Measurements from ENCODE around the gene IL4R.
"Not testable (repeated sequence)": the region's sequence is repeated elsewhere in the genome, so short reads cannot be mapped to it uniquely, and the experiment has no call there.

IL4R gene

DNA sequence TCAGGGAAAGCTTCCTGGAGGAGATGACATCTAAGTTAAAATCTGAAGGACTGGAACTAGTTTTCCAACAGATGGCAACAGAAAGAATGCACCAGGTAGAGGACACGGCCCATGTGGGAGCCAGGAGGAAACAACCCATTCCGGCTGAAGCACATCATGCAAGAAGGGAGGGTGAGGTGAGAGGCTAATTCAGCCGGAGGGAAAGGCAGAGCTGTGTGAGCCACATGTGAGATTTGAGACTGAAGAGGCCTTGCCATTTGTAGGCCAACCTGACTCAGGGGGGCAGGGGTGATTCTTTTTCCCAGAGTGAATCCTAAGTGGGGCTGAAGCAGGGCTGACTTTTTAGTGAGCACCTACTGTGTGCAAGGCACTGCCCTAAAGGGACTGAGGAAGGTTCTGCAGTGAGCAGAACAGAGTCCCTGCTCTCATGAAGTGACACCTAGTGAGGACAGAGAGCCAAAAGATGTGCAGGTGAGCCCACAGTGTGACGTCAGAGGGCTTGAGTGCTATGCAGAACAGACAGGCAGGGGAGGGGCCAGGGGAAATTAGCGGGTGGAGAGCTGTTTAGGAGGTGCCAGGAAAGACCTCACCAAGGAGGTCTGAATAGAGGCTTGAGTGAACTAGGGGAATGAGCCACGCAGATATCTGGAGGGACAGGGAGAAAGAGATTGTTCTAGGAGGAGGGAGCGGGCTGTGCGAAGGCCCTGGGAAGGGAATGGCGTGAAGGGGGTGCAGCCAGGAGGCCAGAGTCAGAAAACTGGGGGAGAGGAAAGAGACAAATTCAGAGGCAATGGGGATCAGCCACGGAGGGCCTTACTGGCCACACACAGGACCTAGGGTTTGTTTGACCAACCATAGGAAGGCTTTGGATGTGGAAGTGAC is 68.4 kb downstream of the IL4R start:
- no peak for DNase-seq

DNA sequence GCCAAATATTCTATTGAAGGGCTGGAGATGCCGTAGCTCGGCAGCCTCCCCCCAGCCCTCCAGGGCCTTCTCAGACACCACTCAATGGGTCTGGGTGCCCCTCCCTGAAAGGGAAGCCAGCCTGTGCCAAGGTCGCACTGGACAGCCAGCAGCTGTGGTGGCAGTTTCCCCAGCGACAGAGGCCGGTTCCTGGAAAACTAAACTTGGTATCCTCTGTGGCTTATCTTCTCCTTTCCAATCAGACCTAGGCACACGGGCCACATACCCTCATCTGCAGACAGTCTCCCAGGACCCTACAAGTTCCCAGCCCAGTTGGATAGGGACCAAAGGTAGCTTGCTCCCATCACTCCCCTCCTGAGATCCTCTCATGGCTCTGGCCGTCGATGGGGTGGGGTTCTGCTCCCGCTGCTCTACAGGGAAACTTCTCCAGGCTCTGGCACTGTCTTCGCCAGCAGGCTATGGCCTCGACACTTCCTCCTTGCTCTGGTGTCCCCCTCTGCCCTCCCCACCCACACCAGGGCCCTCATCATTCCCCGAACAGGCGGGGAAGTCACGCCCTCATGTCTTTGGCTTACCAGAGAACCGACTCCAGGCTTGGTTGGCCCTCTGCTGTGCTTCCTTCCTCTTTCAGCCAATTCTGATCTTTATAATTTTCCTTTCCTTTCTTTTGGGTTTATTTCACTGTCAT is 69.9 kb downstream of the IL4R start:
- DNase-seq, result peak in 1 of 2 donors; percentile 9

DNA sequence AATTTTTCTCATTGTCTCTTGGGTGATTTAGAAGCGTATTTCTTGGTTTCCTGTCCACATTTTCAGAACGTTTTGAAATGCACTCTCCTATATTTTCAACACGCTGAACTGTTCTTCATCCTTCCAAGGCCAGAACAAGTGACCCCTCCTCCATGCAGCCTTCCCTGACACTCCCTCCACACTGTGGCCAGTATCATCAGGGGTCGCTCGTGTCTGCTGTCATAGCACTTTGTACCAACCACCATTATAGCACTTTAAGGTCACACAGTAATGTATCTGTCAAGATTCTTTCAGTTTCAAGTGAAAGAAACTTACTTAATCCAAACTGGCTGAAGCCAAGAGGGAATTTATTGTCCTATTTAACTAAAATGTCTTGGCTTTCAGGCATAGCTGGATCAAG is 70.7 kb downstream of the IL4R start:
- DNase-seq, result no peak

DNA sequence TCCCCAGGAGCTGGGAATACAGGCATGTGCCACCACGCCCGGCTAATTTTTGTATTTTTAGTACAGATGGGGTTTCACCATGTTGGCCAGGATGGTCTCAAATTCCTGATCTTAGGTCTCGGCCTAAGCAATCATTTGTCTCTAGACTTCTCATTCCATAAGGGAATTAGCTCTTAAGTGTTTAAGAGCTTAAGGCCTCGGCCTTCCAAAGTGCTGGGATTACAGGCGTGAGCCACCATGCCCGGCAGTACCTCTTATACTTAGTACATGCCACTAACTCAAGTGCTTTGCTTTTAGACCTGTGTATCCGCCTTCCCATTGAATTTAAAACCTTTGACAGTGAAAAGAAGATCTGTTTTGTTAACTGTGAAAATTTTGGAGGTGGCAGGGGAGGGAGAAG is 71.6 kb downstream of the IL4R start:
- no peak for DNase-seq

DNA sequence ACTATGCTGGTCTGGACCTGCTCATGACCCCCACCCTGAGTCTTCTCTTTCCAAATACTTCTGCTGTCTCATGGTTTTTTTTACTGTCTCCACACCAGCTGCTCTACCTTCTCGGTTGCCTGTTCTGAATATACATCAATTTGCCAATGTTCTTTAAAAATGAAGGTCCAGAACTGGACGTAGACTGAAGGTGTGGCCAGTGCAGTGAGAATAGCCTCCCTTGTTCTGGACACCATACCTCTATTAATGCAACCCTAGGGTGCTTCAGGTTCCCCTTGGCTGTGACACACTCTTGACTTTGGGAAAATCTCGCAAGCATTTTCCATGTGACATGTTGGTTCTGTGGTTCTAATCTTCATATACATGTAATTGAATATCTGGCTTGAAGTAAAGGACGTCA is 72.9 kb downstream of the IL4R start:
- DNase-seq, result no peak

DNA sequence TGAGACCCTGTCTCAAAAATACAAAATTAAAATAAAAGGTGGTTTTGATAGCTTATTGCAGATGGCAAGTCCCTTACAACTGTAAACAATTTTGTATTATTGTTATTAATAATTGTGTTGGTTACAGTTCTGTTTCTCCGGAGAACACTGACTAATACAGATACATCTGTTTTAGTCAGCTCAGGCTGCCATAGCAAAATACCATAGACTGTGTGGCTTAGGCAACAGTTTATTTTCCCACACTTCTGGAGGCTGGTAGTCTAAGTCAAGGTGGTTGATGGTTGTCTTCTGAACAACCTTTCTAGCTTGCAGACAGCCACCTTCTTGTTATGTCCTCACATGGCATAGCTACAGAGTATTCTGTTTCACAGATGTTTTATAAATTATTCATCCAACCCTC is 74.0 kb downstream of the IL4R start:
- DNase-seq, result no peak

DNA sequence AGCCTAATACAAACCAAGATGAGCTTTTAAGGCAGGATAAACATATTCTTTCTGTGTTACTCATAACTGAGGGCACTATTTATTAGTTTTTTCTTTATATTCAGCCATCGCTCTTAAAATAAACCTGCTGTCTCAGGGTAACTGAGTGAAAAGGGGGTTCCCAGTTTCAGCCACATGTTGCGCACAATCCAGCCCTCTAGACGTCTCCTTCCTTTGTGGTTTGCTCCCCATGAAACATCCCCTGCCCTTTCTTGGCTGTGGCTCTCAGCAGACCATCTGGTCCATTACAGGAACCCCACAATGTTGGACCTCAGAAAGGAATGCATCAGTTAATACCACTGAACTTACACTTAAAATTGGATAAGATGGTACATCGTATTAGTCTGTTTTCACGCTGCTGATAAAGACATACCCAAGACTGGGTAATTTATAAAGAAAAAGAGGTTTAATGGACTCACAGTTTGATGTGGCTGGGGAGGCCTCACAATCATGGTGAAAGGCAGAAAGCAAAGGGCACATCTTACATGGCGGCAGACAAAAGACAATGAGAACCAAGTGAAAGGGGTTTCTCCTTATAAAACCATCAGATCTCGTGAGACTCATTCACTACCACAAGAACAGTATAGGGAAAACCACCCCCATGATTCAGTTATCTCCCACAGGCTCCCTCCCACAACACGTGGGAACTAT is 75.6 kb downstream of the IL4R start:
- no peak for DNase-seq

DNA sequence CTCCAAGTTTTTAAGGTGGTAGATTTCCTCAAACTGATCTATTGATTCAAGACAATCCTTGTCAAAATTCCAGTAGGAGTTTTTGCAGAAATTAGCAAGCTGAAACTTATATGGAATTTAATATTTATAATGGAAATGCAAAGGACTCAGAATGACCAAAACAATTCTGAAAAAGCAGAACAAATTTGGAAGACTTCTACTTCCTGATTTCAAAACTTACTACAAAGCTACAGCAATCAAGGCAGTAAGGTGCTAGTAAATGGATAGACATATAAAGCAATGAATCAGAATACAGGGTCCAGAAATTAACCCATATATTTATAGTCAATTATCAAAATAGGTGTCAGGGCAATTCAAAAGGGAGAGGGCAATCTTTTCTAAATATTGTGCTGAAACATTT is 76.4 kb downstream of the IL4R start:
- DNase-seq, result no peak

DNA sequence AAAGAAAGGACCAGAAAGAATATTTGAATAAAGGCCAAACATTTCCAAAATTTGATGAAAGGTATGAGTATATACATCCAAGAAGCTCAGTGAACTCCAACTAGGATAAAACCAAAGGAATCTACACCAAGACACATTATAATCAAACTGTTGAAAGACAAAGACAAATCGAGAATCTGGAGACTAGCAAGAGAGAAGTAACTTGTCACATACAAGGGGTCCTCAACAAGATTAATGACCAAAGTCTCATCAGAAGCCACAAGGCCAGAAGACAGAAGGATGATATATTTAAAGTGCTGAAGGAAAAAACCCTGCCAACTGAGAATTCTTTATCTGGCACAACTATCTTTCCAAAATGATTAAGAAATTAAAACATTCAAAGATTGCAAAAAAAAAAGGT is 78.9 kb downstream of the IL4R start:
- DNase-seq, result no peak

DNA sequence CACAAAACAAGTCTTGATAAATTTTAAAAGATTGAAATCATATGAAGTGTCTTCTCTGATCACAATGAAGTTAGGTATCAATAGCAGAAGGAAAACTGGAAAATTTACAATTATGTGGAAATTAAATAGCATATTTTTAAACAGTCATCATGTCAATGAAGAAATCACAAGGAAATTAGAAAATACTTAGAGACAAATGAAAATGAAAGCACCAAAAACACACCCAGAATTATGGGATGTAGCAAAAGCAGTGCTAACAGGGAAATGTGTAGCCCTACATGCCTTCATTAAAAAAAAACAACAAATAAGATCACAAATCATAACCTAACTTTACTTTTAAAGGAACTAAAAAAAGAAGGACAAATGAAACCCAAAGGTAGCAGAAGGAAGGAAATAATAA is 80.7 kb downstream of the IL4R start:
- no peak for DNase-seq

DNA sequence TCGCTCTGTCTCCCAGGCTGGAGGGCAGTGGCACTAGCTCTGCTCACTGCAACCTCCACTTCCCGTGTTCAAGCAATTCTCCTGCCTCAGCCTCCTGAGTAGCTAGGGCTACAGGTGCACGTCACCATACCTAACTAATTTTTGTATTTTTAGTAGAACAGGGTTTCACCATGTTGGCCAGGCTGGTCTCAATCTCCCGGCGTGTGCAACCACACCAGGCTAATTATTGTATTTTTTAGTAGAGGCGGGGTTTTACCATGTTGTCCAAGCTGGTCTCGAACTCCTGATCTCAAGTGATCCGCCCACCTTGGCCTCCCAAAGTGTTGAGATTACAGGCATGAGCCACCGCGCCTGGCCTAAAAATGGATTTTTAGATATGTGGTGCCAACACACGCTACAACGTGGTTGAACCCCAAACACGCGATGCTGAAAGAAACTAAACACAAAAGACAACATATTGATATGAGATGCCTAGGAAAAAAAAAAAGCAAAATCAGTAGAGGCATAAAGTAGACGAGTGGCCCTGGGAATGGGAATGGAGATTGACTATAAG is 84.6 kb downstream of the IL4R start:
- DNase-seq, result not testable (repeated sequence)

DNA sequence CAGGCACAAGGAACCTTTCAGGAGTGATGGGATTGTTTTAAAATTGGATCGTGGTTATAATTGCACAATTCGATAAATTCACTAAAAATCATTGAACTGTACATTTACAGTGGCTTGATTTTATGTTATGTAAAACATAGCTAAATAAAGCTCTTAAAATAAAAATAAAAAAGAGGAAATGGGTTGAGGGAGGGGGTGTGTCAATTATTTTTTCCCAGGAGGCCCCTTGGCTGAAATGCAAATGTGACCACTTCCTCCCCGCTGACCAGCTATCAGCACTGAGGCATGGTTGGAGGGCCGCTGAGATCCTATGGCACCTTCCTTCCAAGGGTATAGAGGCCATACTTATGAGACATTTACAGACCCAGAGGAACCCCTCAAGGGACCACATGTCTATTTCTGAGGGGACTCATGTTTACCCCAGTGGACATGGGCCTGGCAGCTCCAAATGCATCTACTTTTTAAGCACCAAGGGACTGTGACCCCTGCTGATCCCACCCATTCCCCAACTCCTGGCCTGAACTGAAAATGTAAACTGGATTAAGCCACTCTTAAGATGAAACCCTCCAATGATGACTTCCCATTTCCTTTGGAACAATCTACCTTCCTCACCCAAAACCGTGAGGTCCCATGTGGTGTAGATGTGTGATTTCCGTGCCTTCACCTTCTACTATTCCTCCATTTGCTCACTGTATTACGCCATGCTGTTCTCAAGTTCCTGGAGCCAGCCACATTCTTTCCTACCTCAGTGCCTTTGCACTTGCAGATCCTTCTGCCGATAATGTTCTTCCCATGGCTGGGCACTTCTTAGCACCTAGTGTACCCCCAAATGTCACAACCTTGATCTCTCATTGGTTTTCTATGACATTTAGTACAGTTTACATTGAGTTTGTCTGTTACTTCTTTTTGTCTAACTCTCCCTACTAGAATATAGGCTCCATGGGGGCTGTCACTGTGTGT is 85.4 kb downstream of the IL4R start:
- DNase-seq, result no peak

DNA sequence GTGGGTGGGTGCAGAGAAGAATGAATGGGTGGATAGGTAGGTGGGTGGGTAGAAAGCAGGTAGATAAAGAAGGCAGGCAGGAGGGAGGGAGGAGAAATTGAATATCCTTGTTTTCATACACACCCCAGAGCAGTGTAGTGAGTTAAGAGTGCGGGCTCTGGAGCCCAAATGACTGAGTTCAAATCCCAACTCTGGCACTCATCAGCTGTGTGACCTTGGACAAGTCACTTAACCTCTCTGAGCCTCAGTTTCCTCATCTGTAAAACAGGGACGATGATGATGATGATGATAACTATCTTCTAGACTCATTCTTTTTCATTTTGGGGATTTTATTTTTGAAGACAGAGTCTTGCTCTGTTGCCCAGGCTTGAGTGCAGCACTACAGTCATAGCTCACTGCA is 86.2 kb downstream of the IL4R start:
- no peak for DNase-seq

DNA sequence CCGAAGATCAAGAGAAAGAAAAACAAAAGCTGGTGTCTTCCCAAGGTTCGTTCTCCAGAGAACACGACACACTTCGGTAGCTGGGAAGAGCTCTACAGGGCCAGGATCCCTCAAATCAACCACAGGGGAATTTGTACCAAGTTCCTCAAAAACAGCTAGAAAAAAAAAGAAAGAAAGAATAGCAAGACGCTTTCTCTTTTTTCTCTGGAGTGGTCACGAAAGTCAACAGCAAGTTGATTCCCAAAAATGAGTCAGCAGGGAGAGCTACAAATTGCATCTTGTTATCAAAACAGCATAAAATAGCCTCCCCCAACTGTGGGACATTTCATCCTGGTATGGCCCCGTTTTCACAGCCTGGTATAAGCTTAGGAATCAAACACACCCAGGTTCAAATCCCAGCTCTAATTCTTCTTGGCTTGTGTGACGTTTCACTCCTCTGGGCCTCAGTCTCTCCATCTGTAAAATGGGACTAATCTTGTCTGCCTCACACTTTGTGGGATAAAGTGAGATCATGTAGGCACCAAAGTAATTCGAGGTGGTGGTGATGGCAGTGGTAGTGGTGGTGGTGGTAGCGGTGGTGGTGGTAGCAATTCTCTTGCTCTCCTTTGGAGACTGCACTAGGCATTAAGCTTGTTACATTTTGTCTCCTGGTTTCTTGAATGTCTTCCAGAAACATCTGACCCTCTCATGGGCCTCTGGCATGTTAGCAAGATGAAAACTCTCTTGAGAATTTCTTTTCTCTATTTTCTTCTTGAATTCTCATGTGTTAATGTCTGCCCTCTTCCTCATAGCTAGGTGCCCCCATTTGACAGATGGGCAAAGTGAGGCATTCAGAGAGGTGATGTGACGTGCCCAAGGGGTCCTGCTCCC is 87.2 kb downstream of the IL4R start:
- peak in 1 of 2 donors; percentile 1 for DNase-seq

DNA sequence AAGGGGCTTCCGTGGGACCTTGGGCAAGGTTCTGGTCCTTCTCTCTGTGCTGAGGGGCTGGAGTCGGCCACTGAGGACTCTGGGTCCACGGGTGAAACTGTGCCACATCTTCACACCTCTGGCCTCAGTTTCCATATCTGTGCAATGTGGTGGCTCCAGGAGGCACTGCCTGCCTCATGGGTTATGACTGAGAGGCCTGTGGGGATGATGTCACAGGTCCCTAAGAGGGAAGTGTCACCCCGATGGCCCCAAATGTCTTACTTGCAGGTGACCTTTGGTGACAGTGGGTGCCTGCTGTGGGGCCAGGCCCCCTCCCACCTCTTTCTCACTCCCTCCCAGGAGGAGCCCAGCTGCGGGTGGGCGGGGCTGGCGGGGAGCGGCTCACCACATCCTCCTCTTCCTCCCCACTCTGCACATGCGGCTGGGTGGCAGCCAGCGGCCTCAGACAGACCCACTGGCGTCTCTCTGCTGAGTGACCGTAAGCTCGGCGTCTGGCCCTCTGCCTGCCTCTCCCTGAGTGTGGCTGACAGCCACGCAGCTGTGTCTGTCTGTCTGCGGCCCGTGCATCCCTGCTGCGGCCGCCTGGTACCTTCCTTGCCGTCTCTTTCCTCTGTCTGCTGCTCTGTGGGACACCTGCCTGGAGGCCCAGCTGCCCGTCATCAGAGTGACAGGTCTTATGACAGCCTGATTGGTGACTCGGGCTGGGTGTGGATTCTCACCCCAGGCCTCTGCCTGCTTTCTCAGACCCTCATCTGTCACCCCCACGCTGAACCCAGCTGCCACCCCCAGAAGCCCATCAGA is 88.2 kb downstream of the IL4R start, which contains the start of gene IL21R:
Gene IL21R, plus strand, starts transcription at position 407 of the 801 bp plus-strand sequence. CDS start 27,898 bp downstream, outside the sequence.
- DNase-seq, result peak in 1 of 2 donors; percentile 14

DNA sequence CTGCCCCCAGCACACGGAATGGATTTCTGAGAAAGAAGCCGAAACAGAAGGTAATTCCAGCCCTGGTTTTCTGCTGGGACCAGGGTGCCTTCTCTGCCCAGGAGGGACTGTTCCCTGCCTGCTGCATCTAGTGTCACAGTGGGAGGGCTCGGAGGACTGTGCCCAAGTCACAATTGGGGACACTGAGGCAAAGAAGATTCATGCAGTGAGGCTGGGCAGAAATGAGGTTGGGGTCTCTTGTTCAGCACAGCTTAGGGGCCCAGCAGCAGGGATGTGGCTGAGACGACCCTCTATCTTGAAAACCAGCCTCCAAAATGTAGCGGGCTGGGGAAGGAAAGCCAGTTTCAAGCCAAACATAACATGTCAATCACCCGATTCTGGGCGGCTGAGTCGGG is 88.8 kb downstream of the IL4R start:
- DNase-seq, result no peak

DNA sequence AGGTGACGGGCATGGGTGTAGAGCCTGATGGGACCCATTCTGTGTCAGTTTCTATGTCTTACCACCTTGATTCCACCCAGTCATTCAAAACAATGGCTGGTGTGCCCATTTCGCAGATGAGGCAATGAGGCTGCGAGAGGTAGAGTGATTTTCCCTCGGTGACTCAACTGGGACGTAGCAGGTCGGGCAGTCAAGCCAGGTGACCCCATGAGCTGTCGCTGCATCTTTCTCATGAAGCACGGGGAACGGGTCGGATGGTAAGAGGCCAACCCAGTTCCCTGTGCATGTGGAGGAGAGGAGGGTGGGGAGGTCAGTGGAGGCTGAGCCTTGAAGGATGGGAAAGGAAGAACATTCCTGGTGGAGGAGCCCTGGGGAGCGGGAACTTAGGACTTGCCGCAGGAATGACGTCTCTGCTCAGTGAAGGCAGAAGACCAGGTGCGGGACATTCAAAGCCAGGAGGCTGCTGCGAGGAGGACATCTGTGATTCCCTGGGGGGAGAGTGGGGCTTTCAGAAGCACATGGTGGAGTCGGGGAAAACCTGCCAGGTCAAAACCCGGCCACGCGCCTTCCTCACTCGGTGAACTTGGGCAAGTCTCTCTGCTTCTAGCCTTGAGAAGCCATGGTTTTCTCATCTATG is 89.3 kb downstream of the IL4R start:
- DNase-seq, result no peak

DNA sequence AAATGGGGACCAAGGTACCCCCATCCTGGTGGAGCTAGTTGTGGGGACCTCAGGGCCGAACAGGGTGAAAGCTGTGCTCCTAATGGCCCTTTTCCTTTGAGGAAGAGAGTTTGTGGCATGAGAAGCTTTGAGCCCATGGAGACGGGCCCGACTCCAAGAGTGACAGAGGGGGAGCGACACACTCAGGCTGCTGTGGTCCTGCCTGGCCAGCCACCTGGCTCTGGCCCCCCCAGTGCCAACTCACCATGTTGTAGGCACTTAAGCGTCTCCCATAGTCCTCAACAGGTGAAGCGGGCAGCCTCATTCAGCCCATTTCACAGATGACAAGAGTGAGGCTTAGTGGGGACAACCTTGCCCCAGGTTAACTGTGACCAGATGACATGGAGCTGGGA is 89.8 kb downstream of the IL4R start:
- no peak for DNase-seq

DNA sequence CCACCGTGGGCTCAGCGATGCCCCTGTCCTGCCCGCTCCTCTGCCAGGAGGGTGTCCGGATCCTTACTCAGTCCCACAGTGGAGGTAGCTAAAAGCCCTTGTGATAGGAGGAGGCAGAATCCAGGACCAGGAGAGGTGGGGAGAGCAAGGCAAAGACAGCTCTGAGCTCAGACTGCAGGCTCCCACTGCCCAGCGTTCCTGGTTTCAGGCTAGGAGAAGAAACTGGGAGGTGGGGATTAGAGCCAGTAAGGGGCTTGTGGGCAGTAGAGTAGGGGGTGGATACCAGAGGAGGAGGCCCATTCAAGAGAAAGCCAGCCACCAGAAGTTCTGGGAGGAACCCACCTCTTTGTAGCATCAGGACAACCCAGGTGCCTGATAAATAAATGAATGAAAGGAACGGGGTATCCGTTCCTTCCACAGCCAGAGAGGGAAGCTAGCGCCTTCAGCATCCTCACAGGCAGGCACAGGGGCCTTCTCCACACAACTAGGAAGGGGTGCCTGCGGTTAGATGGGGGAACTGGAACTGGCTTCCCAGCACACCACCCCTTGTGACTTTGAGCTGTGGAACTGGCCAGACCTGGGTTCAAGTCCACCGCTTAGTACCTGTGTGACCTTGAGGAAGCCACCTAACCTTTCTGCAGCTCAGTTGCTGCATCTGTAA is 90.5 kb downstream of the IL4R start:
- no peak for DNase-seq
